Stimulated activated CD8-positive, alpha-beta memory T cell treated with anti-CD3 and anti-CD28 coated beads, Interleukin-15, amount 100 ng/mL, for 1 hour (primary cell): Measurements from ENCODE around the gene FARP1.

Experiments
- DNase-seq: peaks from one replicate; pipeline ENCODE4 v3.0.0-alpha.2; 2020; ENCODE audit warnings: low read depth

Gene FARP1

DNA sequence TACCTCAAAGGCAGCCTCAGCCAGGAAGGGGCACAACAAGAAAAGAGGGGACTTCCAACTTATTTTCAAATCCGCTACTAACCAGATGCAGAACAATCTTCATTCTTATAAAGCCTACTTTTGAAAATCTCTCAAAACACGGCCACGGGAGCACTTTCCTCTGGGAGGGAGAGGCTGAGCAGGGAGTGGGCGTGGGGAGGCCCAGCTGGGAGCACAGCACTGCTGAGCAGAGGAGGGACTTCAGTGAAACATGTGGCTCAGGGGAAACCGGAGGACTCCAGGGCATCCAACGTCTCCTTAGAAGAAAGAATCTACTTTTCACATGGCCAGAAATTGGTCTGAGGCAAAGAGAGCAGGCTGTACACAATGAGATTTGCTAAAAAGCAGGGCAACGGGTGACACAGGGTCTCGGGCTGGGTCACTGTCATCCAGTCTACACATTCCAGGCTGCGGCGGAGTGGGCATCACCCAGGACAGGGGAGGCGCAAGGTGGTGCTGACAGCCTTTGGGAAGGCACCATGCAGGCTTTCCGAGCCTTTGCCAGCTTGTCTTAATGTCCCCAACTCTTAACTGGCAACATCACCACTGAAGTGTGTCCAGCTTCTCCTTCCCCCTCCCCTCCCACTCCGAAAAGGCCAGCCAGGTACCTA, 317.0 kb downstream of the FARP1 start:
- DNase-seq = no peak

DNA sequence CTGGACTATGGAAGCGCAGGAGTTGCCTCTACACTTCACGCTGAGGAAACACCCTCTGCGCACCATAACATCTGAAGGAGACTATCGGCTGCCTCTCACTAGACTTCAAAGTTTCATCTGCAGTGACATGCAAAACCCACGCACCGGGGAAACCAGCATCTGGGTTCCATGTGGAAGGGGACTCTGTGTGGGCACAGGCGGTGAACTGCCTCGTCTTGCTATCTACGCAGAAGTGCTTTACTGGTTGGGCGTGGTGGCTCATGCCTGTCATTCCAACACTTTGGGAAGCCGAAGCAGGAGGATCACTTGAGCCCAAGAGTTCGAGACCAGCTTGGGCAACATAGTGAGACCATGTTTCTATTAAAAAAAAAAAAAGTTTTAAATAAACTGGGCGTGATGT, 317.6 kb downstream of the FARP1 start:
- DNase-seq = no peak

DNA sequence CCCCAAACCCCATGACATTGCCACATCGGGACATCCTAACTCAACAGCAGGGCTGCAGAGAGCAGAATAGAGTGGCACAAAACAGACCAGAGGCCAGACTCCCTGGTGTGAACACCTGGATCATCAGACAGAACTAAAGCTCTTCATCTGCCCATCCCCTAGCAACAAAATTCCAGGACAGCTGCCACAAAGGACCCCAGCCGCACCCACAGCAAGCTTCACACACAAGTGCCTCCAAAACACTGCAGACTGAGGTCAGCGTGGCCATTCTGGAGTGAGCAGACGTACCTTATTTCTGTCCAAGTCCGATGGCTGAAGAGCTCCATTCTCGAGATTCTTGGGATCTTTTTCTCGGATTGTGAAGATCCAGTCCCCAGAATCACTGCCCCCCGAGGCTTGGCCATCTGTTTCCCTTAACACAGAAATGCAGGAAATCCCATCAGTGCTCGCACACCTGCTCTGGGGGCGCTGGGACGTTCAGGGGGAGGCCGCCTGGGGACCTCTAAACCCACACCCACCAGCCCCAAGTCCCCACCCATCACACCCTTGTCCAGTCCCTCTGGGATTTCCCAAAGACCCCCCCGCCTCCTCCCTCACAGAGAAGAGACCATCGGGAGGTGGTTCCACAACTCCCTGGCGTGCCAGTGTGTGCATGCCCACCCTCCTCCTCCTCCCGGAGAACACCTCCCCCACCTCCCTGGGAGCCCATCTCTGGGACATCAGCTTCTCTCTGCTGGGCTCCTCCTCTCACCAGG, 318.8 kb downstream of the FARP1 start:
- DNase-seq = no peak

DNA sequence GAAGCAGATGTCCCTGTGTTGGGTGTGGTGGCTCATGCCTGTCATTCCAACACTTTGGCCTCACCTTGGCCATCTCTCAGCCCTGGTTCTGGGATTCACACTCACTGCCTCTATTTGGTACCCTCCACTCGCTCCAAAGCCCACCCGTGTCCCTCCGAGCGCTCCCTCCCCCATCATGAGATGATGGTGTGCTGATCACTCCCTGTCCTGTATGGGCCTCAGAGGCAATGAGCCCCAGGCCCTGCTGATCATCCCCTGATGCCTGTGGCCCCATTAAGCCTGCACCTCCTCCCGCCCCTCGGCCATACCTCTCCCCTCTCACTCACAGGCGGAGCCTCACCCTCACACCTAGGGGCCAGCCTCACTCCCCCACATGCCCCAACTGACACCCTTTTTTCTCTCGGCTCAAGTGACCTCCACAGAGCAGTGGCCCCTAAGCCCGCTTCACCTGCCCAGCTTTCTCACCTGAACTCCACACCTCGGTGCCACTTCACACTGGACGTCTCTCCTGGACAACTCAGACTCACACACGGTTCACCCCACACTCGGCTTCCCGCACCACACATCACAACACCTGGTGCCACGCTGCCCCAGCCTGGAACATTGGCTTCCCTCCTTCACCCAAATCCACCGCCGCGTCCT, 319.5 kb downstream of the FARP1 start:
- DNase-seq = no peak

DNA sequence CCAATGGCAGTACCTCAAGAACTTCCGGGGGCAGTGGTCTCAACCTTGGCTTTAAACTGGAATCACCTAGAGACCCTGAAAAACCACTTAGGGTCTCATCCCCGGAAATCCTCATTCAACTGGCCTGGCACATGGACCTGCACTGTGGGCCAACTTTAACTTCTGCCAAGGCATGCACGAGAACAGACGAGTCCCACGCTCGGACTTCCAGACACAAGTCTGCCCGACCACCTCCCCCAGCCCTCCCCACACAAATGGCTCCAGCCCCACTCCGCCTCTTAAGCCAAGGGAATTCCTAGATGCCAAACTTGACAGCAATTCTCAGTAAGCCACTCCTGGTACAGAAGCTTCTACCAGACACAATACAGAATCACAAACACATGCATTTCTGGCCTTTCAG, 320.1 kb downstream of the FARP1 start:
- no peak for DNase-seq

DNA sequence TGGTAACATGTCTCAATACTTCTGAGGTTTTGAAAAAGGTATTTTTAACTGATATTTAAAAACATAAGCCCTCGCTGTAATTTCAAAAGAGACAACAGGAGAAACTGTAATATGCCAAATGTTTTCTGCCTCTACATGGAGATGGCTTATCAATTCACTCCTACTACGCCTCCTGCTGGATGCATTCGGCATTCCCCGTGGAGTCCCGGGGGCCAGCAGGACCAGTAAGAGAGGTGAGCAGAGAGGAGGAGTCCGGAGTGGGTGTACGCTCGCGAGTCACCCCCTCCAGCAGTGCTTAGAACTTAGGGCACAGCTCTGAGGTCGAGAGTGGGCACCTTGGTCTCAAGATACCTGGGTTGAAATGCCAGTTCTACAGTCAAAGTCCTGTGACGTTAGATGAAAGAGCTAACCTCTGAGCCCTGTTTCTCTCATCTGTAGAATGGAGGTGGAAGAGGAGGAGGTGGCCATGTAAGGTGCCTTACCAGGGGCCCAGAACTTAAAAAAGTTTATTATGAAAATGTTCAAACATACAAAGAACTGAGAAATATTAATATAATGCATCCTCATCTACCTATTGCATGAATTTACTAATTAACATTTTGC, 323.8 kb downstream of the FARP1 start:
- no peak for DNase-seq

DNA sequence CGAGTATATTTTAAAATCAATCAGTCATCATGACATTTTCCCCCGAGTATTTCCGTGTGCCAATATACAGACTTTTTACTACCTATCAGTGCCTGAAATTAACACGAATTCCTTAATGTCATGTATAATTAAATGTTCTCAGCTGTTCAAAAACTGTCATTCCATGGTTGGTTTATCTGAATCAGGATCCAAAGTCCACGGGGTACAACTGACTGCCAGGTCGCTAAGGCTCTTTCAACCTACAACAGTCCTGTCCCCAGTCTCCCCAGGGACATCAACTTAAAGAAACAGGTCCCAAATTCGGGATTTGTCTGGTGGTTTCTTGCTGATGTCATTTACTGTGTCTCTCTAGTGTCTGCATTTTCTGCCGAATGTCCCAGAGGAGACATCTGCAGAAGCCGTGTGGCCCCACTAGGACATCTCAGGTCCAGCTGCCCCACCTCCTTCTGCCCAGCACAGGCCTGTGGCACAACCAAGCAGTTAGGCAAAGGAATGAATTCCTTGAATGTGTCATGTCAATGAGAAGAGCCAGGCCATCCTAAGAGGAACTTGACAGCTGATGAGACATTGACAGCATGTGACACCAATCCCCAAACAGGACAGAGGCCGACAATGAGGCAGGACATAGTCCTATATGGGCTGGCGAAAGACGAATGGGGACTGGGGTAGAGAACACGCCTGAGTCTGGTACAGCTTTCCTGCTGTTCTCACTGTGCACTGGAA, 324.5 kb downstream of the FARP1 start:
- no peak for DNase-seq

DNA sequence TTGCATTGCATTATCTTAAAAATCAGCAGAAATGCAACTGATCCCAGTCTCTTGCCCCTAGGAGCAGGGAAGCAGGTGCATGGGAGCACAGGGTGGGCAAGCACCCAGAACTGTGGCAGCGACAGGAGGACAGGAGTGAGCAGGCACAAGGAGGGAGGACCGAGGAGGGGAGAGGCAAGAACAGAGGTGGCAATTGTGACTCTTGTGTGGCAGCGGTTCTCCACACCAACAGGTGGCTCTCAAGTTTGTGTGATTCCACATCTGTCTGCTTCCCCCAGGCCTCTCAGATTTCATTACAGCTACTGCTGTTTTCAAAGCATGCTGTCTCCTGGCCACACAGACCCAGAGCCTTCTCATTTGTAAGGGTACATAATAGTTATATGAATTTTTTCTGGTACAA, 325.5 kb downstream of the FARP1 start:
- no peak for DNase-seq

DNA sequence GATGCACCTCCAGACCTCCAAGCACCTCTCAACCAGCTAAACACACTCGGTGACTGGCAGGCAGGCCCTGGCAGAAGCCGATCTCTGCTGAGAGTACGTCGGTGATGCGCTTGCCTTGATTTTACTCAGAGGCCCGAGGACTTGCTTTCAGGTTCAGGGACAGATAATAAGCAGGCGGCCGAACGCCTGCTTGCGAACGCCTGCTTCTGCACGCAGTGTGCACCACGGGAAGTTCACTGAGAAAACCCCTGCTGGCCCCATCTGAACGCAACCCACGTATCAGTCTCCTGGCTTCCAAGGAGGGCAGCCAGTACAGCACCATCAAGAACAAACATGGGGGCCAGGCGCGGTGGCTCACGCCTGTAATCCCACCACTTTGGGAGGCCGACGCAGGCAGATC, 326.0 kb downstream of the FARP1 start:
- DNase-seq = no peak

DNA sequence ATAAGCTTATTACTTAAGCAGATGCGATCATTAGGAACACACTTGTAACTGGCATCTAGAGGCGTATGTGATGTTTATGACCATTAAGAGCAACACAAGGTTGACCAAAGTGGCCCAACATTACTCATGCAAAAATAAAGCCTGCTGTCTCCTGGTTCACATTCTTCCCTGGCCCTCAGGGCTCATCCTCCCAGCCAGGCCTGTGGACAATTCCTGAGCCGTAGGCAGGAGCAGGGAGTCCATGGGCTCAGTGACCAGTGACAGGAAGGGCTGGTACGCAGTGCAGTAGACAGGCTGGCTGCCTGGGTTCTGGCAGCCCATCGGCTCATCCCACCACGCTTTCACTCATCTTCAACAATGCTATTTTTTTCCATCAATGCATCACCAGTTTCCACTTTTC, 328.0 kb downstream of the FARP1 start:
- no peak for DNase-seq

DNA sequence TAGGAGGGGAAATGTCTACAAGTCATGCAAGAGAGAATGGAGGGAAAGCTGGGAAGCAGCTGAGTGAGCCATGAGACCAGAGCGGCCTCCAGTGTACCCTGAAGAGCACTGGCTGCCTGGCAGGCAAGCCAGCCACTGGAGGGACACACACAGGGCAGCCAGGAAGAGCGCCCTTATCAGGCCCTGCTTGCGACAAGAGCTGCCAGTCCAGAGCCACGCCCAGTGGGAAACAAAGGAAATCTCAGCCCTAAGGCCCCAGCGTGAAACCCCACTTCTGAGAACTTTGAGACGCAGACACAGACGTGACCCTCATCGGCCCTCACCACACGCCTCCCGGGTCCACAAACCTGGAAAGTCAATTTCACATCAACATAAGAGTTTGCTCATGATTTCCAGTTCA, 329.0 kb downstream of the FARP1 start:
- no peak for DNase-seq

DNA sequence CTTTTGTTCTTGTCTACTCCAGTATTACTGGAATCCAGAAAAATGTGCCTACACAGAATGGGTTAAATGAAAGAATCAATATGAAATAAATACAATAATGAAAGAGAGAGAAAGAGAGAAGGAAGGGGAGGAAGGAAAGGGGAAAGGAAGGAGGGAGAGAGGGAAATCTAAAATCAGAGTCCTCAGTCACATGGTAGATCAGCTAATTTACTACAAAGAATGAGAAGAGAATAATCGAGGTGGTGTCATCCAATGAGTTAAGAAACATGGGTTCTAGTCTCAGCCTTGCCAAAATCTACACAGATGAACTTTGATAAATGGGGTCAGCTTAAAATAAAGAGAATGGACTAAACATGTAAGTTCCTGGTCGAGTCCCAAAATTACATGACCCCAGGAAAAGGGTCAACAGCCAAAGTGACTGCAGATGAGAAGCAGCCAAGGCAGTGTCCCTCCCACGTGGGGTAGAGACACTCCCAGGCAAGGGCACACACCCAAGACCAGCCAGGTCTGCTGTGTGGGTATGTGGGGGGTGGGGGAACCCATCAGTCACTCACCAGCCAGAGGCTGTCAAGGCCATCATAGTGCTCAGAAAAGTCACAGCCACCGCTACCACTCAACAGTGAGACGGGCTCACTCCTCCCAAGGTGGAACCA, 330.4 kb downstream of the FARP1 start:
- DNase-seq = no peak

DNA sequence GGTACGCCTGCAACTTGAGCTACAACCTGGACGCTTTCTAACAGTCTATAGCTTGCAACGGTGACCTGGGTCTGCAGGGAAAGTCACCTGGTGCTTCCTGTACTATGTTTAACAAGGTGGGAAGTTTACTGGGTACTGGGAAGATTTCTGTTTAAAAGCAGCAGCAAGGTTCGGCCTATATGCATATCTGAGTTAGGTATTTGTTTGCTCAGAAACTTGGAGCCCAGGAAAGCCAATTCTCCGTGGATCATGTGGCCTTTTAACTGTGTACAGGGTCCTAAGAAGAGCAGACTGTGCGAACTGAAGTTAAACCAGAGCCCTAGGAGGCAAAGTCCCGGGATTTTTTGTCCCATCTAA, 330.9 kb downstream of the FARP1 start:
- DNase-seq = no peak

DNA sequence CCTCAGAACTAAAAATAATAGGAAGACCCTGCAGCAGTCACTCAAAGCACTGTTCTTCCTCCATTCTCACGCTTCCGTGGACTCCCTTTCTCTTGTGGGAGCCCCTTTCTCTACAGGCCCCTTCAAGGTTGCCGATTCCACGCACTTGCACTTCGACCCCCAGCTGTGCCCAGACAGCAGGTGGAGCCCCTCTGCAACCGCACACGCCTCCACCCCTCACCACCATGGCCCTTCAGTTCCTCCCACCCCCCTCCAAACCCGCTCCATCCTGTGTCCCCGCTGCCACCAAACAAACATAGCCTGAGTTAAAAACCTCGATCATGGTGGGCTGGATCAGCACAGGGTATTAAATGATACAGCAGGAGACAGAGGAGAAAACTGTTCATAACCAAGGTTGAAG, 331.4 kb downstream of the FARP1 start:
- DNase-seq = no peak

DNA sequence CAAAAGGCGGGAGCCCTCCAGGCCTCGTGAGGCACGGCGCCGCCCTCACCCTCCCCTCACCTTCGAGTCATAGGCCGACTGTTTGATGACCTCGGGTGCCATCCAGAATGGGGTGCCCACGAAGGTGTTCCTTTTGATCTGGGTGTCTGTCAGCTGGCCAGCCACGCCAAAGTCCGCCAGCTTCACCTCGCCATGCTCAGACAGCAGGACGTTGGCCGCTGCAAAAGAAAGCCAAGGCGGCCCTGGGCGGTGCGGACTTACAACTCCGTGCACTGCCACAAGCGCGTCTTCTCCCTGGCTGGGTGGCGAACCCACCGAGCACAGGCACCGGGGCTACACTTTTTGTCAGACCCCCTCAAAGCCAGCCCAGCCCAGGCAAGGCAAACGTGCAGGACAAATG, 331.9 kb downstream of the FARP1 start:
- no peak for DNase-seq

DNA sequence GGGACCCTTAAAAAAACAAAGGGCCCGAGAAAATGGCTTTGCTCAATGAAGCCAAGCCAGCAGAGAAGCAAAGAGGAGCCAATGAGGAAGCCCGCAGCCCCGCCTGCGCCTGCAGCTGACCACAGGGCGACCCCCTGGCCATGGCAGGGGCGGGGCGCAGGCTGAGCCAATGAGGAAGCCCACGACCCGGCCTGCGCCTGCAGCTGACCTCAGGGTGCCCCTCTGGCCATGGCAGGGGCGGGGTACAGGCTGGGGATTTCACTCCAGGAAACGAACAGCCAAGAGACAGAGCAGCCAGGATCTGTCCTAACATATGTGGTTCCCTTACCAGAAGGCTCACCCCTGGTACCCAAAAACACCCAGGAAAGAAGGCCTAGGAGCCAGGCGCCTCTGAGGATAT, 332.6 kb downstream of the FARP1 start:
- DNase-seq = no peak

DNA sequence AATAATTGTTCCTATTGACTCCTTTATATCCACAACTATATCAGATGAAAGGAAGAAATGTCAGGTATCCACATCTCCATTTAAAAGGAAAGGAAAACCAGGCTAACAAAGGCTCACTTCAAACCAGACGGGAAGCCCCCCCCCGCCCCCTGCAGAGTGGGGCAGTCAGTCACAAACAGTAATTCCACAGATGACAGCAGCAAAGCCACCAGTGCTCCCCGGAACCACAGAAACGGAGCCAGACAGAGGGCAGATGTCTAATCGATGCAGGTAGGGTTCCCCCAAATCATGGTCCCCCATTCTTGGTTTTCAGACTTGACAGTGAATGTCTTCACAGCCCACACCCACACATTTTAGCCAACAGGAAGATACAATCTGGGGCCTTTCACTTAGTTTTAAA, 333.2 kb downstream of the FARP1 start:
- peak; percentile 13 for DNase-seq

DNA sequence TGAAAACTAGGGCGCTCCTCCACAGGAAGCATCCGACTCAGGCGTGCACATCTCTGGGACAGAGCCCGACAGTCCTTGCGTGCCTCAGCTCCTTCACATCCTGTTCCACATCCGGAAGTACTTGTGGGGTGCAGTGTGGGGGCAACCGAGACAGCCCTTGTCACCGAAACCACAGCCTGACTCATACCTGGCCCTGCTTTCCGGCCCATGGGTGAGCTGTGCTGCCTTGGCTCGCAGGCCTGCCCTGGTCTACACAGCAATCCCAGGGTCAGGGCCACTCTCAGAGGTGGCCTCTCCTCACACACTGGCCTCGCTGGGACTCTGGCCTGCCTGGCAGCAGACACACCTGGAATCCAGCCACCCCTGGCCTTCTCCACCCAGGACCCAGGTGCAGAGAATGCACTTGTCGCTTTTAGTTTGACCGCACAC, 333.7 kb downstream of the FARP1 start:
- DNase-seq = peak; percentile 64

DNA sequence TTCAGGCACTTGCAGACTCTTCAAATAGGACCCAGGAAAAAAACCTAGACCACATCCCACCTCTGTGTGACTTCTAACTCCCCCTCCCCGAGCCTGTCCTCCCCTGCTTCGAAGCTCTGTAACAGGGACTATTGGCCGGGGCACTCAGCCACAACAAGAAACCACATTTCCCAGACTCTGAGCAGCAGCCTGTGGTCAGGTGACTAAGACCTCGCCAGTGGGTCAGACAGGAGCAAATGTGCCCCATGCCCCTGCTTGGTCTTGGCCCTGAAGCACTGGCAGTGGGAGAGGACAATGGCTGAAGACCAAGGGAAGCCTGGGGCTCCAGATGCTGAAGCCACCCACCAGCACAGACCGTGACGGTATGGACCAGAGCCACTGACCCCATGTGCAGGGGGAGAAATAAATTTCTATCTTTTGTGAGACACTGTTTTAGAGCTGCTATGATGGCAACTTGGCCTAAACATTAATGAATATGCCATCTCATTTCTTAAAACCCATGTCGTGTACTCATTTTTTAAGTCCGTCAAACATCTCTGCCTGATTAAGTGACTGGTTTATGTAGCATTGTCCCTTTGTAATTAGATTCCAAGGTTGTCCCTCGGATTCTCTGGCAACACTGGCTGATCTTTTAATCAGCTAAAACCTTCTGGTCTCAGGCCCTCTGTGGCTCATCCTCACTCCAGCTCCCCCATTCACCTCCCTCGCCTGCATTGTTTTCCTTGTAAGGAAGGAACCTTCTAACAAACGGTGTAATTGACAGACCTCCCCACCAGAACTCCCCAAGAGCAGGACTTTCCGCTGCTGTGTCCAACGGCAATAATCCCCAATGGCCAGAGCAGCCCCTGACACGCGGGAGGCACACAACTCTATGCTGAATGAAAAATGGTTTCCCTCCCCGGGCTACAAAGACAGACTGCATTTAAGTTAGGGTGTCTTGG, 335.6 kb downstream of the FARP1 start:
- no peak for DNase-seq

DNA sequence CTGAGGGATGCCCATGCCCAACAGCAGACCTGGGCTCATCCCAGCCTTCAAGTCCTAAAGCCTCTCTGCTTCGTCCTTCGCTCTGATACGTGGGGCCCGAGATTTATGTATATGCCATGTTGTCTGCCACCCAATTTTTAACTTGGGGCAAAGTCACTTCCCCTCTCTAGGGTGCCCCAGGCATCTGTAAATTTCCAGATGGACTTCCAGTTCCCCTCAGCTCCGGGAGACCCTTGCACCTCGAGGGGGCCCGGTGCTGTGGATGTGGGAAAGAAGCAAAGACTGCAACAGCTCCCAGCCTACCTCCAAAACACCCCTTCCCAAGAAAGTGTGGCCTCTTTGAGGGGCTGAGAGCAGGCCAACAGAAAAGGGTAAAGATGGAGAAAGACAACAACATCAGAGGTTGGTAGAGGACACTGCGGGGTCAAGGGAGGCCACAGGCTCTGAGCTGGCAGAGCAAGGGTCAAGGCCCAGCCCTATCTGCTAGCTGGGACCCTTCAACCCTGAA, 336.7 kb downstream of the FARP1 start:
- no peak for DNase-seq
